Measurements from ENCODE around the gene TRAF2.
"Not testable (repeated sequence)": the region's sequence is repeated elsewhere in the genome, so short reads cannot be mapped to it uniquely, and the experiment has no call there.

DNA sequence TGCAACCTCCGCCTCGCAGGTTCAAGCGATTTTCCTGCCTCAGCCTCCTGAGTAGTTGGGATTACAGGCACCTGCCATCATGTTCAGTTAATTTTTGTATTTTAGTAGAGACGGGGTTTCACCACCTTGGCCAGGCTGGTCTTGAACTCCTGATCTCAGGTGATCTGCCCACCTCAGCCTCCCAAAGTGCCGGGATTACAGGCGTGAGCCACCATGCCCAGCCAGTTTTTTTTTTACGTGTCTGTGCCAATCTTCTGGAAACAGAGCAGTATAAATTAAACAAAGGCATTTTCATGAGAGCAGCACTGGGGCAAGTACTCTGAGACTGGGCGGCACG lies 3.4 kb upstream of the TRAF2 start:
- TF ChIP-seq, protein P1, sequence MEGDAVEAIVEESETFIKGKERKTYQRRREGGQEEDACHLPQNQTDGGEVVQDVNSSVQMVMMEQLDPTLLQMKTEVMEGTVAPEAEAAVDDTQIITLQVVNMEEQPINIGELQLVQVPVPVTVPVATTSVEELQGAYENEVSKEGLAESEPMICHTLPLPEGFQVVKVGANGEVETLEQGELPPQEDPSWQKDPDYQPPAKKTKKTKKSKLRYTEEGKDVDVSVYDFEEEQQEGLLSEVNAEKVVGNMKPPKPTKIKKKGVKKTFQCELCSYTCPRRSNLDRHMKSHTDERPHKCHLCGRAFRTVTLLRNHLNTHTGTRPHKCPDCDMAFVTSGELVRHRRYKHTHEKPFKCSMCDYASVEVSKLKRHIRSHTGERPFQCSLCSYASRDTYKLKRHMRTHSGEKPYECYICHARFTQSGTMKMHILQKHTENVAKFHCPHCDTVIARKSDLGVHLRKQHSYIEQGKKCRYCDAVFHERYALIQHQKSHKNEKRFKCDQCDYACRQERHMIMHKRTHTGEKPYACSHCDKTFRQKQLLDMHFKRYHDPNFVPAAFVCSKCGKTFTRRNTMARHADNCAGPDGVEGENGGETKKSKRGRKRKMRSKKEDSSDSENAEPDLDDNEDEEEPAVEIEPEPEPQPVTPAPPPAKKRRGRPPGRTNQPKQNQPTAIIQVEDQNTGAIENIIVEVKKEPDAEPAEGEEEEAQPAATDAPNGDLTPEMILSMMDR (IDR thresholded peaks at IDR 0.05; ENCODE audit: low read length) = not testable (repeated sequence)
- TF ChIP-seq EZH2phosphoT487 (IDR thresholded peaks at IDR 0.05; ENCODE audit: low read length); EZH2 (optimal IDR thresholded peaks at IDR 0.05; ENCODE audit: low read depth, low read length): not testable (repeated sequence)

All from MM.1S (cell line).